Hematopoietic multipotent progenitor cell treated with erythropoietin and hydrocortisone succinate and interleukin-3 and kit ligand, for 4 days (in vitro differentiated cells): Measurements from ENCODE around the gene SGSM1.

Experiments
- DNase-seq: peaks from one replicate; pipeline ENCODE4 v3.0.0-alpha.2; 2015

Gene SGSM1

GRCh38 chr22:24805790-24806662 is at the start of gene SGSM1:
SGSM1 (plus strand) TSS chr22:24806211; CDS start chr22:24806326, 115 bp downstream.
- DNase-seq: peak; percentile 92

GRCh38 chr22:24758164-24758799 is 47.7 kb upstream of the SGSM1 start:
- DNase-seq: peak; percentile 90

DNA sequence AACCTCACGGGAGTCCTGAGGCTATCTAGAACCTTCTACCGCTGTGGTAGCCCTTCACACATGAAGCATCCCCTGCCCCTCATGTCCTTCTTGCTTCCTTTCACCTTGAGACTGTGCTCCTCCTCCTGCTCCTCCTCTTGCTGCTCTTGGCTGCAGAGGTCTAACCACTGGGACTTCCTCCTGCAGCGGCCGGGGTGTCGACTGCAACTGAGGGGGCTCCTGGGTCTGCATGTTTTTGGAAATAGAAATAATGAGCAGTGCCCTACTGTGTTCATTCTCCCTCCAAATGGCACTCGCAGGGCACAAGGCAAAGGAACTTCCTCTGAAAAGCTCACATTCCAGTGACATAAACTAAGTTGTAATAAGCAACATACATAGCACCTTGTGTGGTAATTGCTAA is 46.2 kb upstream of the SGSM1 start:
- DNase-seq: no peak

GRCh38 chr22:24760708-24761306 is 45.2 kb upstream of the SGSM1 start:
- DNase-seq: no peak

DNA sequence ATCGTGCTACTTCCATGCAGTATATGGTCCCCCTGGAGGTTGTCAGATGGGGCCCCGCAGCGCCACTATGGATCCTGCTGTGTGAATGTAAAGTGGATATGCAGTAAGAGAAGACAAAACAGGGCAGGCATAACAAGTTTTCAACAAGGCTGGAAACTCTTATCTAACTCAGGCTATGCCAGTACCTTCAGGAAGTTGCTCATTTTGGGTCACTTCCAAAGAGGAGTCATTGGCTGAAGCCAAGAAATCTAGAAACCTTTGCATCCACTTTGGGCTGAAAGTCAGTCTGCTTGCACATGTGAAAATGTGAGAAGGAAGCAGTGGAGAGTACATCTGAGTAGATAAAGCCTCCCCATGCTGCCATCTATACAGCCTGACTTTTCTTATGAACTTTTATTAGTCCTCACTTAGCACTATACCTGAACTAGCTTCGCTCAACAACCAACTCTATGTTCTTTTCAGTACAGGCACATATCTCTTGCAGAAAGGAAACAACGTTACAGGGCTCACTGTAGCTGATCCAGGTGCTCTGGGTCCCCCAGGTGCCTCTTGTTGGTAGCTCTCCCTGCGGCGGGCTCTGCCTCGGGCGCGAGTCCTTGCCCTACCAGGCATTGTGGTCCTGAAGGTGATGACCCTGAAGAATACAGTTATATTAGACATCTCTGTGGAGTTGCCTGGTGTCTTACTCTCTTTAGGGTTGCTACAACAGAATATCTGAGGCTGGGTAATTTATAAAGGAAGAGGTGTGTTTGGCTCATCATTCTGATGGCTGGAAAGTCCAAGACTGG is 43.9 kb upstream of the SGSM1 start:
- peak; percentile 39 for DNase-seq

DNA sequence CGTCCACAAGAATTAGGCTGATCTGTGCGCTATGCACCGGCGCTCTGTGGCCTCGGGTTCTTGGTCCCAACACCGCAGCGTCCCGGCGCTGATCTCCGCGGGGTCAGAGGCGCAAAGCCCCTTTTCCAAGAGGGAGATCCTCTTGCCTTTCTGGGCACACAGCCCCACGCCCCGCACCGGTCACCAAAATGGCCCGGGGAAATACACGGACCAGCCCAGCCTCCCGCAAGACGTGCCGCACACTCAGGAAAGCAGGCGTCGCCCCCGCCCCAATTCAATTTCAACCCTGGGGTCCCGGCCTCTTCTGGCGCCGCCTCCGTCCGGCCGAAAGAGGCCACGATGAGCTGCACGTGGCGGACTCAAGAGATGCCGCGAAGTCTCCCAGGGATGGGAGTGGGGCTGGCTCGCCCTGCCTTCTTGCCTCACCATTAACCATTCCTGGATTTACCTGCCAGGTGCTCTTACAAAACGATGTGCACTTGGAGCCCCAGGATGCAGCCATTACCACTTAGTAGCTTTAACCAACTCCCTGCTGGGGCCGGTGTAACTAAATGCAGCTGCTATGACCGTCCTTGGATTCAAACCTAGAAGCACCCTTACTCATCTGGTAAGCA is 42.0 kb upstream of the SGSM1 start:
- DNase-seq: no peak

DNA sequence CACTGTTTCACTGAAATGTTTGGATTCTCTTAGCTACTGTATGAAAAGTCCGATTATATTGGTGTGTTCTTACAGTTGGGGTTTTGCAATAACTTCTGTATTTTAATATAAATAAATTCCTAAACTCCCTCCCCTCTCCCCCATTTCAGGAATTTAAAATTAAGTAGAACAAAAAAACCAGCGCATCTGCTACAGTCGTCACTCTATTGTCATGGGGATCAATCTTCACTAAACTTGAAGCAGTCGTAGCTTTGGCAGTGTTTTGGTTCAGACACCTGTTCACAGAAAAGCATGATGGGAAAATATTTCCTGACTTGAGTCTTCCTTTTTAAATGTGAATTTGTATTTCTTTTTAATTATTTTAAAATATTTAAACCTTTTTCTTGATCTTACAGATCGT is 40.8 kb upstream of the SGSM1 start:
- DNase-seq: no peak

GRCh38 chr22:24768537-24769374 is 37.3 kb upstream of the SGSM1 start:
- DNase-seq: peak; percentile 75

DNA sequence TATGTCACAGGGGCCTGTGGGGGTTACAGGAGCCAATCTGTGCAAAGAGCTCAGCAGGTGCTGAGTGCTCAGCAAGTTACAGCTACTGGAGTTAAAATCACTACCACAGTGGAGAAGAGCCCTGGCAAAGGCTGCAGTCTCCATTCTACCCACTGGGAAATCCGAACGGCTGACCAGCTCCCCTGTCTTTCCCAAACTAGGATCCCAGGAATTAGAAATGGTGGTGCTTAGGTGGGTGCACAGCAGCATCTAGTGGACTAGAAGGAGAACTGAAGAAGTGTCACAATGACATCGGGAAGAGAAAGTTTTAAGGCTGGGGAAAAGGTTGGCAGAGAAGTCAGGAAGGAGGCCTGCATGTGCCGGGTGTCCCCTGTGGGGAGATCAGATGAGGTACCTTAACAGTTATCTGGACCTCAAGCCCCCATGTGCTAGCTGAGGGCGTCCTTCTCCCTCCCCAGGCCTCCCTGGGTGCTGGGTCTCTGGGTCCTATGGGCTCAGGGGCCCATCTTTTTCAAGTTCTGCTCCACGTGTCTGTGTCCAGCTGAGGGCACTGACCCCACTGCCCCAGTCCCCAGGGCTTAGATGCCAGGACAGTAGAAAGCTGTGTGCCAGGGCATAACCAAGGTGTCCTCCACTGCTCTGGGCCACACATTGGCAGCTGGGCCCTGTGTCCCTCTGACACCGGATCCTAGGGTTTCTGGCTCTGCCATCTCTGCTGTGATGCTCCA is 33.4 kb upstream of the SGSM1 start:
- no peak for DNase-seq

DNA sequence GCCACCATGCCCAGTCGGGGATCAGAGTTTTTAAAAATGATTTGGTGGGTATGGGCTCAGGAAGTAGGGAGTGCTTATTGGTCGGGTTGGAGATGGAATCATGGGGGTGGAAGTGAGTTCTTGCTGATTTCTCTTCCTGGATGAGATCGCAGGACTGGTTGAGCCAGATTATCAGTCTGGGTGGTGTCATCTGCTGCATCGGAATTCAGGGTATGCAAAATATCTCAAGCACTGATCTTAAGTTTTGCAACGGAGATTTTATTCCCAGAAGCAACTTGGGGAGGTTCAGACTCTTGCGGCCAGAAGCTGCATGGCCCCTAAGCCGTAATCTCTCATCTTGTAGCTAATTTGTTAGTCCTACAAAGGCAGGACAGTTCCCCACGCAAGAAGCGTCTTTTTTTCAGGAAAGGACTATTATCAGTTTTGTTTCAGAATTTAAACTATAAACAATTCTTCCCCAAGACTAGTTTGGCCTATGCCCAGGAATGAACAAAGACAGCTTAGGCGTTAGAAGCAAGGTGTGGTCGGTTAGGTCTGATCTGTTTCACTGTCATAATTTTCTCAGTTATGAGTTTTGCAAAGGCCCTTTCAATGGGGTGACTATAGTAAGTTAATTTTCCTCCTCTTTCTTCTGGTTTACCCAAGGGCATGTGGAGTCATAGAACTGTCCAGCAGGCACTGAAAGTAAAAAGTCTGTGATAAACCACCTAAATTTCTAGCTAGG is 30.1 kb upstream of the SGSM1 start:
- DNase-seq: no peak

DNA sequence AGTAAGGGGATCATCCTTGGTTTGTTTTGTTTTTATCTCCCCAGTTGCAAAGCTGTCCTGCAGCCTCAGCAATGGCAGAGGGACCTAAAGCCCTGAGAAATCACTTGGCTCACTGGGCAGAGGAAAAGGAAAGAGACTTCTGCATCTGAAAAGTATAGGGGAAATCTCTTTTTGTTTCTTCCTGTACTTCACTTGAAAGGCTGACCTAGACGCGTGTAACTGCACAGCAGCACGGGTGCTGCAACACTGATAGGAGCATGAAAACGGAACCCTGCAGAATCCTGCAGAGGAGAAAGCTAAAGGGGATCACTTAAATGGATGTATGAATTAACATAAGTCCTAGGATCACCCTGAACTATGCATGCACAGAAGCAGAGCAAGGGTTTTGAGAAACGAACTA is 29.5 kb upstream of the SGSM1 start:
- DNase-seq: no peak

DNA sequence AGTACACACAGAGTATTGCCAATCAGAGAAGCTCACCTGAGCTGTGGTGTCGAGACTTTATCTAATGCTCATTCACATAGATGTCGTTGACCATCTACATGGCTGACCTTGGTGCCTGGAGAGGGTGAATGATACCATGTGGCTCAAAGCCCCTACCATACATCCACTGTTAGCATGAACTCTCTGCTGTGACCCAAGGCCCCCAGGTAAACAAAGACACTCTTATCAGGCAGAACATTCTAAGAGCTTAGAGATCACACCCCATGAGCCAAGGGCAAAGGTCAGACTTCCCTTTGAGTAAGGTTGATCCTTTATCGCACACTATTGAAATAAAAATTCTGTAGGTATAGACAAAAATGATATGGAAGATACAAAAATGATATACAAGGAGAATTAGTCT is 16.5 kb upstream of the SGSM1 start:
- DNase-seq: no peak

DNA sequence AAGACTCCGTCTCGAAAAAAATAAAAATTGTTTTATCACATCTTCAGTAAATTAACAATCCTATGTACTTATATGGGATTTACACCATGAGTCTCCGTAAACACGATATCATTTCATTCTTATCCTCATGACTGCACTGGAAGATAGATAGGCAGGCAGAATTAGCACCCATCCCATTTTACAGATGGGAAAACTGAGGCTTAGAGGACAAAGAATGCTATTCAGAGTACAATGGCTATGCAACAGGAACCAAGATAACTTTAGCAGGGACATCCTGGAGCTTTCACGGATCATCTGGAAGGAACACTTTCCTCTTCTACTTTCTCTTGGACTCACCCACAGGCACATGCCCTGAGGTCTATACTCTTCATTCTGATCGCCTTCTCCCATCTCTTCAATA is 14.6 kb upstream of the SGSM1 start:
- no peak for DNase-seq

GRCh38 chr22:24796056-24796455 is 10.0 kb upstream of the SGSM1 start:
- no peak for DNase-seq

DNA sequence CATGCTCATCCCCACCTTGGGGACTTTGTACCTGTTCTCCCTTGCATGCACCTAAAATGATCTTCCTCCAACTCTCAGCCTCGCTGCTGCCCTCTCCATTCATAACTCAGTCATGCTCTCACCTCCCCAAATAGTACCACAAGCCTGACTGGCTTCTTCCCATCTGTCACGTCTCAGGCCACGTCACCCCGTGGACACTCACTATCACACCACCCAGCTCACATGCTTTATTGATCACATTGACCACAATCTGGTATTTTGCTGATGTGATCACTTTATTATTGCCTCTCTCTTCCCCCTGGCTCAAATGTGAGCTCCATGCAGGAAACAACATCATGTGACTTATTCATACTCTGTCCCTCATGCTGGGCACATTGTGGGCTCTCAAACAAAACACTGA is 9.2 kb upstream of the SGSM1 start:
- no peak for DNase-seq

- DNase-seq: no peak
Measured at GRCh38 chr22:24801901-24802465, 4.0 kb upstream of the SGSM1 start.

DNA sequence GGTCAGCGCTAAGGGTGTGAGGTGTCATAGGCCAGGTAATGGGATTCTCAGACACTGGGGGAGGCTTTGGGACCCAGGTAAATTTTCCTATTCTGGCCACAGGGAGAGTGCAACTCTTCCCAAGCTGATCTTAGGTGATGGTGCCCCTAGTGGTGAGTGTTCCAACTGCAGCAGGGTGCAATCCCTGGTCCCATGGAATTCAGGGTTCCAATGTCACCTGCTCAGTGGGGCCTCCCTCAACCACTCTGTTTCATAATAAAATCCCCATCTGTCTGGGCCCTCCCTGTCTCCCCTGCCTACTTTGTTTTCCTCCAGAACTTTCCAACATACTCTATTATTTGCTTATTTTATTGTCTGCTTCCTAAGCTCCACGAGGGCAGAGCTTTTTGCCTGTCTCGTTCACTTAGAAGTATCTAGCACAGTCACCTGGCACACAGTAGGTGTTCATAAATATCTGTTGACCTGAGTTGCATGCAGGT is 2.9 kb upstream of the SGSM1 start:
- peak; percentile 64 for DNase-seq

DNA sequence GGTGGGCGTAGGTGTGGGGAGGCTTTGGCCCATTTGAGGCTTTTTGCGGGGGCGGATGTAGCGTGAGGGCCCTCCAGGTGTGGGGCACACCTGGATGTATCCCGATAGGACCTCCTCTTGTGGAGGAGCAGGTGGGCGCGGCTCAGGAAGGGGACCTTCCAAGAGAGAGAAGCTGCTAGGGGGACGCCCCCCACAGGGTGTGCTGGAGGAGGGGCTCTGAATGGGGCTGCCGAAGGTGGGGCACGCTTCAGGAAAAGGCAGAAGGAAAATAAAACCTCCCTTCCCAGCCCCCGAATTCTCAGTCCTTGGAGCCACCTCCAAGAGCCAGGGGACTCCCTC is 621 bp downstream of the SGSM1 start:
- no peak for DNase-seq

DNA sequence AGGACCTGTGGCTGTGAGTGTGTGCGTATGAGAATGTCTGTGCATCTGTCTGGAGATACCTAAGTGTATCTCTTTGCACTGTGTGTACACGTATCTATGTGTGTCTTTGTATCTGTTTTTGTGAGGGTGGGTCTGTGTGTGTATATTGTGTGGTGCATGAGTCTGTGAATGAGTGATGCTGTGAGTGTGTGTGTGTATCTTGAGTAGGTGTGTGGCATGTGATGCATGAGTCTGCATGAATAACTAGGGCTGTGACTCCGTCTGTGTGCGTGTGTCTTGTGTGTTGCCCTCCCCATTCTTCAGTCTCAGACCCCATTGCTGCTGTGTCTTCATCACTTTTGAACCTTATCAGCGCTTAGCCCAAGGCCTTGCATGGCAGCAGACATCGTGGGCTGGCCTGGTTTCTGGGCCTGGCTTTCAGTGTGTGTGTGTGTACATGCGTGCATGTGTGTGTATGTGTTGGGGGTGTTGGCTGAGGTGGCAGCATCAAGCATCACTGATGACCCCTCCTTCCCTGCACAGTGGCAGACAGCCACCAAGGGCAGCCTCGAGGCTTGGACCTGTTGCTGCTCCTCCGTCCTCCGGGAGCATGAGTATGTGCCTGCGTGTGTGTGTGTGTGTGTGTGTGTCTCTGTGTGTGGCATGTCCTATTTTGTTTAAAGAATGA is 1.4 kb downstream of the SGSM1 start:
- no peak for DNase-seq
